Keratinocyte (primary cell): ENCODE measurements around the gene WAC. TPM values are rescaled to one million over a fixed set of nuclear protein-coding genes. Genes with fewer than 3 reads are reported as not detected.

ENCODE experiments used
- DNase-seq: peaks from one replicate; pipeline ENCODE4 v3.0.0-alpha.2; 2011; ENCODE audit warnings: low read depth, missing footprints, low spot score
- FAIRE-seq: peaks from 2 replicates; lab custom pipeline; 2011; peaks lifted over from hg19 to GRCh38; lab: Jason Lieb, UNC
- H2AFZ ChIP-seq: 2 replicates; pipeline ENCODE4 v1.6.0; 2012; ENCODE audit warnings: low read length, control low read depth, inconsistent platforms; ENCODE audit not compliant: control insufficient read depth
- H3K27ac ChIP-seq: 2 replicates; pipeline ENCODE4 v1.5.1; 2011; ENCODE audit warnings: low read length; ENCODE audit not compliant: control insufficient read depth, insufficient read depth
- H3K27me3 ChIP-seq: 3 replicates; pipeline ENCODE4 v1.6.0; 2011; ENCODE audit warnings: low read length; ENCODE audit not compliant: control insufficient read depth, insufficient read depth; ENCODE audit errors: extremely low read depth
- H3K36me3 ChIP-seq, 2 experiments: 2 replicates in 1 of 2; 3 replicates in 1 of 2; pipeline ENCODE4 v1.5.1; 2011; ENCODE audit warnings: low read length in 2 of 2, mild to moderate bottlenecking in 1 of 2; ENCODE audit not compliant: control insufficient read depth in 2 of 2, insufficient read depth in 2 of 2; ENCODE audit errors: extremely low read depth in 1 of 2
- H3K4me1 ChIP-seq: 3 replicates; pipeline ENCODE4 v1.5.1; 2011; ENCODE audit warnings: low read length; ENCODE audit not compliant: control insufficient read depth, insufficient read depth; ENCODE audit errors: extremely low read depth
- H3K4me2 ChIP-seq: 3 replicates; pipeline ENCODE4 v1.6.0; 2011; ENCODE audit warnings: low read depth, low read length; ENCODE audit not compliant: control insufficient read depth, insufficient read depth; ENCODE audit errors: extremely low read depth
- H3K4me3 ChIP-seq, 3 experiments: fragments of 200-600 bp in 1 of 3; sonication (generic) in 1 of 3; 2 replicates in 2 of 3; 3 replicates in 1 of 3; pipeline ENCODE4 v1.5.1; 2011 to 2016; ENCODE audit warnings: low read length in 3 of 3, mild to moderate bottlenecking in 3 of 3, control low read depth in 2 of 3, inconsistent platforms in 1 of 3, low read depth in 1 of 3, mixed read lengths in 1 of 3, mixed run types in 1 of 3, moderate library complexity in 1 of 3; ENCODE audit not compliant: control insufficient read depth in 2 of 3, insufficient read depth in 2 of 3; ENCODE audit errors: extremely low read depth in 1 of 3
- H3K79me2 ChIP-seq: 2 replicates; pipeline ENCODE4 v1.6.0; 2012; ENCODE audit warnings: low read length; ENCODE audit not compliant: control insufficient read depth, insufficient read depth
- H3K9ac ChIP-seq: 3 replicates; pipeline ENCODE4 v1.6.0; 2011; ENCODE audit warnings: low read length; ENCODE audit not compliant: control insufficient read depth, insufficient read depth; ENCODE audit errors: extremely low read depth
- H3K9me1 ChIP-seq: 3 replicates; pipeline ENCODE4 v1.6.0; 2011; ENCODE audit warnings: low read length; ENCODE audit not compliant: control insufficient read depth, insufficient read depth; ENCODE audit errors: extremely low read depth
- H3K9me3 ChIP-seq: 2 replicates; pipeline ENCODE4 v1.5.1; 2012; ENCODE audit warnings: low read depth, low read length; ENCODE audit not compliant: control insufficient read depth
- H4K20me1 ChIP-seq: 3 replicates; pipeline ENCODE4 v1.6.0; 2011; ENCODE audit warnings: low read length; ENCODE audit not compliant: control insufficient read depth, insufficient read depth; ENCODE audit errors: extremely low read depth
- CTCF ChIP-seq, 3 experiments: IDR thresholded peaks in 1 of 3; conservative IDR thresholded peaks in 1 of 3; optimal IDR thresholded peaks in 1 of 3; 2 replicates in 2 of 3; 3 replicates in 1 of 3; pipeline versions ENCODE3 to v1.5.1; 2011; ENCODE audit warnings: low read length in 3 of 3, mild to moderate bottlenecking in 3 of 3, moderate library complexity in 2 of 3, control low read depth in 1 of 3, inconsistent platforms in 1 of 3; ENCODE audit not compliant: insufficient read depth in 2 of 3; ENCODE audit errors: extremely low read depth in 1 of 3
- EZH2 ChIP-seq: IDR thresholded peaks from one replicate; pipeline ENCODE4 v1.6.1; 2012; ENCODE audit warnings: inconsistent platforms, mild to moderate bottlenecking, low read length, moderate library complexity
- dilution Hi-C: fragments of 300-500 bp; cut with MboI; formaldehyde crosslinking; loops from one replicate; pipeline ENCODE4 v1.7.0; 2020; ENCODE audit warnings: low sequenced_read_pairs; ENCODE audit not compliant: extremely low pct_ligation_motif_present
- polyA plus RNA-seq, 5 experiments: library from polyadenylated mRNA; depleted of rRNA in 3 of 5; stranded (reverse) in 3 of 5; stranded (forward) in 1 of 5; unstranded in 1 of 5; fragments of >200 nt; gene quantifications; 1 replicate in 1 of 5; 2 replicates in 3 of 5; 3 replicates in 1 of 5; pipeline versions ENCODE4 v1.2.1 to v1.2.3, GENCODE V29; 2011 to 2012; ENCODE audit warnings: missing spikeins in 2 of 5, low read depth in 1 of 5, low replicate concordance in 1 of 5

WAC gene
- polyA plus RNA-seq, 1 donor (not counting 4 experiments of a cell fraction or from before 2014, with no cell fraction given) = 80.8 TPM

- no peaks in the 10 kb centered on the region for H3K27me3 ChIP-seq
- peaks cover 96% of the 10 kb centered on the region for H3K79me2 ChIP-seq
- dilution Hi-C loops = no loop called here
- H2AFZ ChIP-seq = no peak overlapping the region
- no peak overlapping the region for H3K4me2 ChIP-seq
- no peaks in the 10 kb centered on the region for H3K9me3 ChIP-seq
- TF ChIP-seq EZH2 (no peak), CTCF (optimal IDR thresholded peaks at IDR 0.05 in 1 of 3, IDR thresholded peaks at IDR 0.05 in 1 of 3, conservative IDR thresholded peaks at IDR 0.05 in 1 of 3; ENCODE audit: extremely low read depth in 1 of 3, insufficient read depth in 2 of 3, low read length in 3 of 3) (no peak)
- no peak overlapping the region for H3K9ac ChIP-seq
- DNase-seq (no peak), FAIRE-seq (no peak)
- H3K27ac ChIP-seq = no peak overlapping the region
- peaks cover 7% of the 10 kb centered on the region for H3K4me1 ChIP-seq
- peaks cover 36% of the 10 kb centered on the region for H4K20me1 ChIP-seq
- no peak overlapping the region for H3K4me3 ChIP-seq
- H3K9me1 ChIP-seq = peaks cover 4% of the 10 kb centered on the region
- H3K36me3 ChIP-seq = peaks cover 3 to 14% of the 10 kb centered on the region in 2 experiments
Measured at GRCh38 chr10:28581916-28582315, 49.0 kb downstream of the WAC start.

- DNase-seq (no peak), FAIRE-seq (no peak)
- no peak overlapping the region for H3K4me2 ChIP-seq
- H3K4me1 ChIP-seq = peaks cover 18% of the 10 kb centered on the region
- H4K20me1 ChIP-seq = peaks cover 27% of the 10 kb centered on the region
- no peak for TF ChIP-seq EZH2
- TF ChIP-seq CTCF (optimal IDR thresholded peaks at IDR 0.05 in 1 of 3, IDR thresholded peaks at IDR 0.05 in 1 of 3, conservative IDR thresholded peaks at IDR 0.05 in 1 of 3; ENCODE audit: extremely low read depth in 1 of 3, insufficient read depth in 2 of 3, low read length in 3 of 3) = no peak
- H3K9me3 ChIP-seq = no peaks in the 10 kb centered on the region
- no peaks in the 10 kb centered on the region for H3K9me1 ChIP-seq
- H3K9ac ChIP-seq = no peak overlapping the region
- H3K27ac ChIP-seq = no peak overlapping the region
- H3K36me3 ChIP-seq = peaks cover 3 to 20% of the 10 kb centered on the region in 2 experiments
- no peak overlapping the region for H2AFZ ChIP-seq
- no peak overlapping the region for H3K4me3 ChIP-seq
- dilution Hi-C loops = no loop called here
- peaks cover 93% of the 10 kb centered on the region for H3K79me2 ChIP-seq
- no peaks in the 10 kb centered on the region for H3K27me3 ChIP-seq
Measured at GRCh38 chr10:28585076-28585475, 52.2 kb downstream of the WAC start.
